ENCODE results near the gene TTC33. TPM values are rescaled to one million over a fixed set of nuclear protein-coding genes. Genes with fewer than 3 reads are reported as not detected.

Gene TTC33
- total and polyA plus RNA-seq, 2 of the 13 experiments (the other 11 are each of a cell fraction or from before 2014, with no cell fraction given), result 4.5 to 20.0 TPM

DNA sequence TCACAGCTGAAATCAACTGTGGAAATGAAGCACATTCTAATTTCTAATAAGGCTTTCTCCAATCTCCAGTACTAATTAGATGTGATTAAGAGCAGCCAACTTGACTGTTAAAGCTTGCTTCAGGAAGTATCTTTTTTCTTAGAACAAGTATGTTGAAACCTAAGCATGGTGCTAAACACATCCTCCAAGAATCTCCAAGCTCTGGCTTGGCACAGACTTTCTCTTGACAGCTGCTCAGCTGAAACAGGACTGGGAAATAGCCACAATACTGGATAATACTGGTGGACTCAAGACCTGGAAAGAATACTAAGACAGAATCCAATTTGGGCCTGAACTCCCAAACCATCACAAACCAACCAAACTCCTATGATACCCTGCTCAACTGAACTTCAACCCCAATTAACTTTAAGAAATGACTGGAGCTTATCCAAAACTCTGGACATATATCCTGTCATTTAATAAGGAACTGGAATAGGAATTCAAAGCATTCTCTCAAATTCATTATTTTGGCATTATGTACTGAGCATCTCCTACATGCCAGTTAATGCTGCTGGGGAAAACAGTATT lies 26.2 kb upstream of the TTC33 start:
- ChIA-PET POLR2A (no interaction called here), CTCF (ENCODE audit: low intra/inter-chr PET ratio, low total read pairs) (no interaction called here)
- peaks cover 3% of the 10 kb centered on the region; the same call in 1 of the 2 replicates for H4K20me1 ChIP-seq (ENCODE audit: insufficient read depth, low read length)
- FAIRE-seq (no peak), DNase-seq (ENCODE audit: low spot score) (no peak), ATAC-seq (no peak)
- H3K4me2 ChIP-seq (ENCODE audit: low read depth, low read length), result no peak overlapping the region
- H3K4me1 ChIP-seq (ENCODE audit: insufficient read depth, low read length), result peaks cover 73% of the 10 kb centered on the region
- intact Hi-C loops (cut with micrococcal nuclease; ENCODE audit: unreplicated experiment) (loop anchor here (10.0 kb wide), 1 partner anchor 1707 kb away; the partner anchor contains the start of gene RICTOR), in situ Hi-C loops (cut with HindIII; ENCODE audit: extremely low pct_ligation_motif_present, low pct_unique_long_range_greater_than_20kb) (no loop called here)
- H3K27ac ChIP-seq (ENCODE audit: extremely low read length, insufficient read depth, low read length), result peak overlapping the region; percentile 24
- H2AFZ ChIP-seq (ENCODE audit: low read length), result no peak overlapping the region
- H3K4me3 ChIP-seq (replicated peaks in 1 of 3; ENCODE audit: insufficient read depth in 1 of 3, low read depth in 2 of 3, low read length in 3 of 3), result no peak overlapping the region
- TF ChIP-seq, protein P1, sequence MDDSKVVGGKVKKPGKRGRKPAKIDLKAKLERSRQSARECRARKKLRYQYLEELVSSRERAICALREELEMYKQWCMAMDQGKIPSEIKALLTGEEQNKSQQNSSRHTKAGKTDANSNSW (CRISPR knock-in tag; IDR thresholded peaks at IDR 0.05; ENCODE audit: borderline replicate concordance), result no peak
- TF ChIP-seq ZSCAN30 (CRISPR knock-in tag; IDR thresholded peaks at IDR 0.05) (no peak), RFXANK (CRISPR knock-in tag; IDR thresholded peaks at IDR 0.05) (no peak), ZNF547 (CRISPR knock-in tag; IDR thresholded peaks at IDR 0.05) (no peak), SCMH1 (CRISPR knock-in tag; IDR thresholded peaks at IDR 0.05; ENCODE audit: borderline replicate concordance) (no peak), ZSCAN31 (CRISPR knock-in tag; IDR thresholded peaks at IDR 0.05; ENCODE audit: low read depth) (no peak), ZMYM4 (CRISPR knock-in tag; IDR thresholded peaks at IDR 0.05) (no peak), PHF20 (CRISPR knock-in tag; IDR thresholded peaks at IDR 0.05) (no peak), ZNF660 (CRISPR knock-in tag; IDR thresholded peaks at IDR 0.05; ENCODE audit: borderline replicate concordance, low read depth) (no peak), THYN1 (CRISPR knock-in tag; IDR thresholded peaks at IDR 0.05; ENCODE audit: borderline replicate concordance, low read depth) (no peak), TMF1 (CRISPR knock-in tag; IDR thresholded peaks at IDR 0.05; ENCODE audit: low read depth) (no peak), ZNF350 (CRISPR knock-in tag; IDR thresholded peaks at IDR 0.05; ENCODE audit: borderline replicate concordance, low read depth) (no peak), BRD4 (CRISPR knock-in tag; IDR thresholded peaks at IDR 0.05) (no peak), CHD4 (IDR thresholded peaks at IDR 0.05; ENCODE audit: borderline replicate concordance, low read length) (no peak), CBFB (CRISPR knock-in tag; IDR thresholded peaks at IDR 0.05) (no peak), ZBTB38 (CRISPR knock-in tag; IDR thresholded peaks at IDR 0.05) (no peak)
- TF ChIP-seq, protein P2, sequence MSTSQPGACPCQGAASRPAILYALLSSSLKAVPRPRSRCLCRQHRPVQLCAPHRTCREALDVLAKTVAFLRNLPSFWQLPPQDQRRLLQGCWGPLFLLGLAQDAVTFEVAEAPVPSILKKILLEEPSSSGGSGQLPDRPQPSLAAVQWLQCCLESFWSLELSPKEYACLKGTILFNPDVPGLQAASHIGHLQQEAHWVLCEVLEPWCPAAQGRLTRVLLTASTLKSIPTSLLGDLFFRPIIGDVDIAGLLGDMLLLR (CRISPR knock-in tag; IDR thresholded peaks at IDR 0.05), result no peak
- H3K9me3 ChIP-seq (ENCODE audit: low read length), result no peaks in the 10 kb centered on the region
- BruUV-seq (replicated peaks), result no TSS peak
- no peaks in the 10 kb centered on the region for H3K27me3 ChIP-seq (ENCODE audit: control insufficient read depth in 1 of 2, insufficient read depth in 2 of 2, low read length in 2 of 2)
- H3K36me3 ChIP-seq (replicated peaks in 1 of 2; ENCODE audit: control insufficient read depth in 1 of 2, insufficient read depth in 2 of 2, low read length in 2 of 2), result no peaks in the 10 kb centered on the region; a peak in 1 of 5 replicates
- H3K79me2 ChIP-seq (ENCODE audit: insufficient read depth, low read length), result peaks cover 91% of the 10 kb centered on the region
- H3K9ac ChIP-seq (ENCODE audit: insufficient read depth, low read depth, low read length), result no peak overlapping the region
